GM12878 (cell line): ENCODE measurements around the gene NR6A1. TPM values are rescaled to one million over a fixed set of nuclear protein-coding genes. Genes with fewer than 3 reads are reported as not detected.

ENCODE experiments used
- ZBED1 ChIP-seq: IDR thresholded peaks from 2 replicates; pipeline ENCODE4 v1.6.1; 2016; ENCODE audit warnings: borderline replicate concordance
- polyA plus RNA-seq, 11 experiments: library from polyadenylated mRNA; depleted of rRNA in 4 of 11; unstranded in 6 of 11; stranded (reverse) in 5 of 11; fragments of >200 nt; fragmentation: Nextera tagmentation in 4 of 11; fragmentation: Illumina TruSeq in 1 of 11; extraction: Ambion mirVana in 4 of 11; extraction: Trizol in 1 of 11; gene quantifications; 1 replicate in 1 of 11; 2 replicates in 10 of 11; pipeline versions ENCODE4 v1.2.1 to v1.2.3, GENCODE V29; 2011 to 2016; ENCODE audit warnings: inconsistent platforms in 2 of 11, missing spikeins in 2 of 11, low read depth in 1 of 11
- total RNA-seq, 4 experiments: library from RNA; depleted of rRNA in 3 of 4; stranded (reverse); fragments of >200 nt in 3 of 4; fragmentation: Illumina TruSeq in 1 of 4; extraction: Trizol in 1 of 4; gene quantifications; 2 replicates each; pipeline versions ENCODE4 v1.2.1 to v1.2.3, GENCODE V29; 2013 to 2021
- TF ChIP-seq, protein P1 (sequence below): fragments of 450-650 bp; IDR thresholded peaks from 2 replicates; pipeline ENCODE4 v1.6.1; 2018; ENCODE audit warnings: mild to moderate bottlenecking, low read depth, moderate library complexity; ENCODE audit not compliant: partially characterized antibody
- TF ChIP-seq, protein P2 (sequence below): IDR thresholded peaks from 2 replicates; pipeline ENCODE4 v1.6.1; 2011; ENCODE audit warnings: borderline replicate concordance, low read depth, mild to moderate bottlenecking, moderate library complexity, low read length; ENCODE audit not compliant: insufficient read depth, poor library complexity, severe bottlenecking
- TF ChIP-seq, protein P3 (sequence below): fragments of 450-650 bp; IDR thresholded peaks from 2 replicates; pipeline ENCODE4 v1.6.1; 2017; ENCODE audit warnings: mild to moderate bottlenecking

Gene NR6A1
- total and polyA plus RNA-seq, 10 of the 15 experiments (the other 5 are each of a cell fraction or from before 2014, with no cell fraction given), result 1.2 to 9.2 (median 4.6) TPM

DNA sequence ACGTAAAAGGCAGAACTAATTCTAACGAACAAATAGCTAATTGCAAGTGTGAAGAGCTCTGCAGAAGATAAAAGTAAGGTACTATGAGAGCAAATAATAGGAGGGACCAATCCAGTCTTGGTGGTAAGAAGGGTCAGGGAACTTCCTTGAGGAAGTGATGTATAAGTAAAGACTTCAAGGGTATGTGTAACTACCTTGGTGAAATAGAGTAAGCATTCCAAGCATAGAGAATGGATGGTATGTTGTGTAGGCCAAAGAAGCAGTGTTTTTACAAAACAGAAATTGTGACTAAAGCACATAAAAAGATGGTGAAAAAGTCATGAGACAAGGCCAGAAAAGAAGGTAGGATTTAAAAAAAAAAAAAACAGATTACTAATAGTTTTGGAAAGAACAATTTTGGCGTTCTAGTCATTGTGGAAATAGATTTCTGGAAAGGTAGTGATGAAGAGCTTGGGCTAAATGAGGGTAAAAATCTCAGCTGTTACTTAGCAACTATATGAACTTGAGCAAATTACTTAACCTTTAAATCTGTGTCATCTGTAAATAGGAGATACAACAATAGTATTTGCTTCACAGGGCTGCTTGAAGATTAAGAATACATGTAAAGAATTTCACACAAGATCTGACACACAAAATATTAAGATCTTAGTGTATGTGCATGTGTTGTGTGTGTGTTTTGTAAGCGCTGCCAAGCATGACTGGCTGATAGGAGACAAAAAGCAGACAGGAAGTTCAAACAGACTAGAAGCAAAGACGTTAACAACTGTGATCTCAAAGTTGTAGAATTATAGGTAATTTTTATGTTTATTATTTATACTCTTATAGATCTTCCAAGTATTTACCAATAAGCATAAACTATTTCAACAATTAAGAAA is 73.5 kb downstream of the NR6A1 start (continued):
- TF ChIP-seq, protein P1, sequence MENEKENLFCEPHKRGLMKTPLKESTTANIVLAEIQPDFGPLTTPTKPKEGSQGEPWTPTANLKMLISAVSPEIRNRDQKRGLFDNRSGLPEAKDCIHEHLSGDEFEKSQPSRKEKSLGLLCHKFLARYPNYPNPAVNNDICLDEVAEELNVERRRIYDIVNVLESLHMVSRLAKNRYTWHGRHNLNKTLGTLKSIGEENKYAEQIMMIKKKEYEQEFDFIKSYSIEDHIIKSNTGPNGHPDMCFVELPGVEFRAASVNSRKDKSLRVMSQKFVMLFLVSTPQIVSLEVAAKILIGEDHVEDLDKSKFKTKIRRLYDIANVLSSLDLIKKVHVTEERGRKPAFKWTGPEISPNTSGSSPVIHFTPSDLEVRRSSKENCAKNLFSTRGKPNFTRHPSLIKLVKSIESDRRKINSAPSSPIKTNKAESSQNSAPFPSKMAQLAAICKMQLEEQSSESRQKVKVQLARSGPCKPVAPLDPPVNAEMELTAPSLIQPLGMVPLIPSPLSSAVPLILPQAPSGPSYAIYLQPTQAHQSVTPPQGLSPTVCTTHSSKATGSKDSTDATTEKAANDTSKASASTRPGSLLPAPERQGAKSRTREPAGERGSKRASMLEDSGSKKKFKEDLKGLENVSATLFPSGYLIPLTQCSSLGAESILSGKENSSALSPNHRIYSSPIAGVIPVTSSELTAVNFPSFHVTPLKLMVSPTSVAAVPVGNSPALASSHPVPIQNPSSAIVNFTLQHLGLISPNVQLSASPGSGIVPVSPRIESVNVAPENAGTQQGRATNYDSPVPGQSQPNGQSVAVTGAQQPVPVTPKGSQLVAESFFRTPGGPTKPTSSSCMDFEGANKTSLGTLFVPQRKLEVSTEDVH, result no peak
- no peak for TF ChIP-seq ZBED1
- TF ChIP-seq, protein P2, sequence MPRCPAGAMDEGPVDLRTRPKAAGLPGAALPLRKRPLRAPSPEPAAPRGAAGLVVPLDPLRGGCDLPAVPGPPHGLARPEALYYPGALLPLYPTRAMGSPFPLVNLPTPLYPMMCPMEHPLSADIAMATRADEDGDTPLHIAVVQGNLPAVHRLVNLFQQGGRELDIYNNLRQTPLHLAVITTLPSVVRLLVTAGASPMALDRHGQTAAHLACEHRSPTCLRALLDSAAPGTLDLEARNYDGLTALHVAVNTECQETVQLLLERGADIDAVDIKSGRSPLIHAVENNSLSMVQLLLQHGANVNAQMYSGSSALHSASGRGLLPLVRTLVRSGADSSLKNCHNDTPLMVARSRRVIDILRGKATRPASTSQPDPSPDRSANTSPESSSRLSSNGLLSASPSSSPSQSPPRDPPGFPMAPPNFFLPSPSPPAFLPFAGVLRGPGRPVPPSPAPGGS, result no peak
- TF ChIP-seq, protein P3, sequence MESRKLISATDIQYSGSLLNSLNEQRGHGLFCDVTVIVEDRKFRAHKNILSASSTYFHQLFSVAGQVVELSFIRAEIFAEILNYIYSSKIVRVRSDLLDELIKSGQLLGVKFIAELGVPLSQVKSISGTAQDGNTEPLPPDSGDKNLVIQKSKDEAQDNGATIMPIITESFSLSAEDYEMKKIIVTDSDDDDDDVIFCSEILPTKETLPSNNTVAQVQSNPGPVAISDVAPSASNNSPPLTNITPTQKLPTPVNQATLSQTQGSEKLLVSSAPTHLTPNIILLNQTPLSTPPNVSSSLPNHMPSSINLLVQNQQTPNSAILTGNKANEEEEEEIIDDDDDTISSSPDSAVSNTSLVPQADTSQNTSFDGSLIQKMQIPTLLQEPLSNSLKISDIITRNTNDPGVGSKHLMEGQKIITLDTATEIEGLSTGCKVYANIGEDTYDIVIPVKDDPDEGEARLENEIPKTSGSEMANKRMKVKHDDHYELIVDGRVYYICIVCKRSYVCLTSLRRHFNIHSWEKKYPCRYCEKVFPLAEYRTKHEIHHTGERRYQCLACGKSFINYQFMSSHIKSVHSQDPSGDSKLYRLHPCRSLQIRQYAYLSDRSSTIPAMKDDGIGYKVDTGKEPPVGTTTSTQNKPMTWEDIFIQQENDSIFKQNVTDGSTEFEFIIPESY, result no peak
